Measurements from ENCODE around the gene CCR4. TPM values are rescaled to one million over a fixed set of nuclear protein-coding genes. Genes with fewer than 3 reads are reported as not detected.

Gene CCR4
- total and polyA plus RNA-seq, 2 of the 4 experiments (the other 2 are of a cell fraction), result not detected

- Histone ChIP-seq H3K4me3 (ENCODE audit: insufficient read depth, low read depth, low read length) (no peak overlapping the region), H4K20me1 (ENCODE audit: insufficient read depth, low read length) (no peaks in the 10 kb centered on the region), H3K4me1 (ENCODE audit: control insufficient read depth, insufficient read depth, low read length) (no peaks in the 10 kb centered on the region), H4K8ac (ENCODE audit: low read depth in 2 of 2, low read length in 2 of 2) (no peak overlapping the region), H3K18ac (ENCODE audit: low read depth, low read length) (no peak overlapping the region), H2BK120ac (ENCODE audit: low read depth, low read length) (no peak overlapping the region), H3K4me2 (ENCODE audit: low read depth, low read length) (no peak overlapping the region), H2BK5ac (ENCODE audit: low read depth, low read length, poor library complexity, severe bottlenecking) (no peak overlapping the region), H3K27ac (ENCODE audit: insufficient read depth, low read length) (no peak overlapping the region), H3K9me3 (ENCODE audit: control insufficient read depth, insufficient read depth, low read length) (no peaks in the 10 kb centered on the region), H3K27me3 (ENCODE audit: control insufficient read depth, insufficient read depth, low read length) (no peaks in the 10 kb centered on the region), H3K14ac (replicated peaks; ENCODE audit: low read depth, low read length) (no peak overlapping the region), H2BK15ac (ENCODE audit: low read depth, low read length) (no peak overlapping the region), H2AFZ (replicated peaks; ENCODE audit: low read length, poor library complexity) (no peak overlapping the region), H4K5ac (ENCODE audit: low read depth, low read length) (no peak overlapping the region), H3K23ac (ENCODE audit: low read depth, low read length) (no peak overlapping the region), H2BK20ac (ENCODE audit: low read depth, low read length) (no peak overlapping the region), H3K79me1 (ENCODE audit: low read depth in 1 of 2, low read length in 2 of 2) (no peaks in the 10 kb centered on the region), H3K4ac (ENCODE audit: low read depth, low read length) (no peak overlapping the region), H3K36me3 (ENCODE audit: control insufficient read depth, insufficient read depth, low read length) (peaks cover 13% of the 10 kb centered on the region), H2AK5ac (ENCODE audit: low read depth, low read length) (no peak overlapping the region), H3K9ac (ENCODE audit: low read depth, low read length) (no peak overlapping the region), H2AK9ac (replicated peaks; ENCODE audit: low read depth, low read length, poor library complexity) (no peak overlapping the region), H3K9me1 (ENCODE audit: insufficient read depth, low read length) (no peaks in the 10 kb centered on the region; the same call in 1 of the 2 replicates), H3K56ac (ENCODE audit: extremely low read depth, insufficient read depth, low read length) (no peak overlapping the region), H4K91ac (ENCODE audit: insufficient read depth, low read depth, low read length) (no peak overlapping the region)
- DNase-seq (no peak), ATAC-seq (ENCODE audit: low read depth) (no peak)
- intact Hi-C loops (cut with micrococcal nuclease), result no loop called here
- BruUV-seq (replicated peaks), result no TSS peak
- ChIA-PET CTCF (interaction anchor here (0.6 kb wide), 1 partner anchor 298 kb away, joined by 3 read pairs; no protein-coding TSS in a partner anchor), POLR2A (ENCODE audit: unreplicated experiment) (no interaction called here)
- WGBS, 2 experiments (ENCODE audit: extremely low coverage in 2 of 2, insufficient read length in 1 of 2), result no CpG with 5 or more reads among the region's 5 CpGs
- dilution Hi-C loops (cut with HindIII; ENCODE audit: low sequenced_read_pairs, unreplicated experiment), result no loop called here
- TF ChIP-seq ELK1 (IDR thresholded peaks at IDR 0.05; ENCODE audit: borderline replicate concordance, low read depth, low read length) (no peak), POLR2A (IDR thresholded peaks at IDR 0.05; ENCODE audit: low read depth, low read length) (no peak), CEBPB (IDR thresholded peaks at IDR 0.05; ENCODE audit: low read depth, low read length) (no peak), FOS (IDR thresholded peaks at IDR 0.05; ENCODE audit: low read depth, low read length) (no peak), RCOR1 (IDR thresholded peaks at IDR 0.05; ENCODE audit: insufficient replicate concordance, low read length) (no peak), NFE2L2 (IDR thresholded peaks at IDR 0.05; ENCODE audit: low read depth, low read length) (no peak), CTCF (conservative IDR thresholded peaks at IDR 0.05; ENCODE audit: low read depth, low read length) (no peak), USF2 (IDR thresholded peaks at IDR 0.05; ENCODE audit: low read depth, low read length) (no peak), MAZ (IDR thresholded peaks at IDR 0.05; ENCODE audit: borderline replicate concordance, low read depth, low read length) (no peak), BHLHE40 (IDR thresholded peaks at IDR 0.05; ENCODE audit: low read depth, low read length) (no peak), MXI1 (IDR thresholded peaks at IDR 0.05; ENCODE audit: borderline replicate concordance, low read depth, low read length) (no peak), CHD1 (IDR thresholded peaks at IDR 0.05; ENCODE audit: low read depth, low read length) (no peak)
- in situ Hi-C loops (cut with MboI; ENCODE audit: low sequenced_read_pairs), result no loop called here
Measured at GRCh38 chr3:32996048-32996754, 44.8 kb downstream of the CCR4 start.
